Measurements from ENCODE around the gene MRPL41.
"Not testable (repeated sequence)": the region's sequence is repeated elsewhere in the genome, so short reads cannot be mapped to it uniquely, and the experiment has no call there.

Gene MRPL41

DNA sequence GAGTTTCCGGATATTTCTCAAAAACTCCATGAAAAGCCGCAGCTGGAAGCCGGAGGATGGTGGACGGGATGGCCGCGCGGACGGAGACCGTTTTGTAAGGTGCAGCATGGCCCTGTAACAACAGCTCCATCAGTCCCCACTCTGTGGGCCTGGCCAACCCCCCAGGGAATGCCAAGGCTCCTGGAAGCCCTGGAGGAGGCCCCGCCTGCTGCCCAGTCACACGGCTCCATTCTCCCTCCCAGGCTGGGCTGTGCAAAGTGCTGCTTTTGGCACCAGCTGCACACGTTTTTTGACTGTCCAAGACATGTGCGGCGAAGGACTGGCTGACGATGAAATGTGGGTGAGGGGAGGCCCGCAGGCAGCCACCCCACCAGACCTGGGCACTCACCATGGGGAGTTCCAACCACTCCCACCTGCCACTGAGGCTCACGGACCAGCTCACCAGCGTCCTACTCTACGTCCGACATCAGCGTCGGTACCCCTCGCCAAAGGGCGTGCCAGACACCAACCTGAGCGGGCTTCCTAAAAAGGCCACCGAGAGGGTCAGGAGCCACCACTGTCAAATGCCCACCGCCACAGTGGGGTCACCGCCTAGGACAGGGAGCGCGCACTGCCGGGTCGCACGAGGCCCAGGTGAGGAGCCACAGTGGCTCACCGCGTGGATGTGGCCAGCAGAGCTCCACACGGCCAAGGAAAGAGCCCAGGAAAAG, 28.8 kb upstream of the MRPL41 start:
- no peak for DNase-seq

DNA sequence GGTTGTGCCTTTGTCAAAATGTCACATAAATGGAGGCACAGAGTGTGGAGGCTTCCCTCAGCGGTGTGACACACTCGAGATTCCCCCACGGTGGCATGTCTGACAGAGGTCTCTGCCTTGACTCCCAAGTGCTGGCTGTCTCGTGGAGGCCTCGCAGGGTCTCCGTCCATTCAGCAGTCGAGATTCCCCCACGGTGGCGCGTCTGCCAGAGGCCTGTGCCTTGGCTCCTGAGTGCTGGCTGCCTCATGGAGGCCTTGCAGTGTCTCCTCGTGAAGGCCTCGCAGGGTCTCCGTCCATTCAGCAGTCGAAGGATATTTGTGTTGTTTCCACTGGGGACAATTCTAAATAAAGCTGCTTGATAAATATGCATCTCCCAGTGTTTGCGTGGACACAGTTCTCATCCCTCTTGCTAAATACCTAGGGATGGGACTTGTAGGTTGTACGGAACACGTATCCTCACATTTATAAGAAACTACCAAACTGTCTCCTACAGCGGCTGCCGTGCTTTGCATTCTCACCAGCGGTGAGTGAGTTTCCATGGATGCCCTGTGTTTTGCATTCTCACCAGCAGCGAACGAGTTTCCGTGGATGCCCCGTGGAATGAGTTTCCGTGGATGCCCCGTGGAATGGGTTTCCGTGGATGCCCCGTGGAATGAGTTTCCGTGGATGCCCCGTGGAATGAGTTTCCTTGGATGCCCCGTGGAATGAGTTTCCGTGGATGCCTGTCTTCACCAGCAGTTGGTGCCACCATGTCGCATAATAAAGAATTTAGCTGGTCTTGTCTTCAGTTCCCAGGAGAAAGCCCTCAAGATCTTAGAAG, 27.3 kb upstream of the MRPL41 start:
- no peak for DNase-seq

DNA sequence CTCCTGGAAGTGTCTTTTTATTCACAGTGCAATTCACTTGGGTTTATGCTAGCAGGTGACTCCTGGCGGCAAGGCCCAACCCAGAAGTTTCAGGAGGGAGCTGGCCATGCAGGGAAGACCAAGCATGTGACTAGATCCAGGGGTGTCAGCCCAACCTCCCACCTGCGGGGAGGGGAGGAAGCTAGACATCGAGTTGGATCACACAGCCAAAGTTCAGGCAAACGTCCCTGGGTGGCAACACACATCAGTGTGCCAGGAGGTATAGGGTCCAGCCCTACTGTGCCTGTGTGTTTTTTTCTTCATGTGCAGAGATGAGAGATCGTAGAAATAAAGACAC, 26.7 kb upstream of the MRPL41 start:
- DNase-seq: no peak

- DNase-seq: no peak
These were observed 21.3 kb upstream of the MRPL41 start for GRCh38 chr9:137530331-137530730.

- no peak for DNase-seq
These were observed 20.4 kb upstream of the MRPL41 start for GRCh38 chr9:137531099-137531765.

DNA sequence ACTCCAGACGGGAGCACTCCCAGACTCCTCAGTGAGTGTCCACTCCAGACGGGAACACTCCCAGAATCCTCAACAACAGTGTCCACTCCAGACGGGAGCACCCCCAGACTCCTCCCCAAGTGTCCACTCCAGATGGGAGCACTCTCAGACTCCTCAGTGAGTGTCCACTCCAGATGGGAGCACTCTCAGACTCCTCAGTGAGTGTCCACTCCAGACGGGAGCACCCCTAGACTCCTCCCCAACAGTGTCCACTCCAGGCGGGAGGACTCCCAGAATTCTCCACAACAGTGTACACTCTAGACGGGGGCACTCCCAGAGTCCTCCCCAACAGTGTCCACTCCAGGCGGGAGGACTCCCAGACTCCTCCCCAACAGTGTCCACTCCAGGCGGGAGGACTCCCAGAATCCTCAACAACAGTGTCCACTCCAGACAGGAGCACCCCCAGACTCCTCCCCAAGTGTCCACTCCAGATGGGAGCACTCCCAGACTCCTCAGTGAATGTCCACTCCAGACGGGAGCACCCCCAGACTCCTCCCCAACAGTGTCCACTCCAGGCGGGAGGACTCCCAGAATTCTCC, 18.7 kb upstream of the MRPL41 start:
- DNase-seq: not testable (repeated sequence)

GRCh38 chr9:137534256-137535119, 17.2 kb upstream of the MRPL41 start:
- peak; percentile 36 for DNase-seq

DNA sequence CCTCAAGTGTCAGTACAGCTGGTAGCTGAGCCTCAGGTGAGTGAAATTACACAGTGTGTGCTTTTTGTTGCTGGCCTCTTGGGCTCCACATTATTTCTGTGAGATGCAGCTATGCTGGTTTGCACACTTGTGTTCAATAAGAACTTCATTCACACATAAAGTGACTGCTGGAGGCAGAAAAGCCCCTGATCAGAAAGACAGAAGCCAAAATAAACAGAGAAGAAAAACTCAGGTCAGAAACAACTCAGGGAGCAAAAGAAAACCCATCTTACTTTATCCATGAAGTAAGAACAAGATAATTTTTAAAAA, 16.6 kb upstream of the MRPL41 start:
- DNase-seq: no peak

DNA sequence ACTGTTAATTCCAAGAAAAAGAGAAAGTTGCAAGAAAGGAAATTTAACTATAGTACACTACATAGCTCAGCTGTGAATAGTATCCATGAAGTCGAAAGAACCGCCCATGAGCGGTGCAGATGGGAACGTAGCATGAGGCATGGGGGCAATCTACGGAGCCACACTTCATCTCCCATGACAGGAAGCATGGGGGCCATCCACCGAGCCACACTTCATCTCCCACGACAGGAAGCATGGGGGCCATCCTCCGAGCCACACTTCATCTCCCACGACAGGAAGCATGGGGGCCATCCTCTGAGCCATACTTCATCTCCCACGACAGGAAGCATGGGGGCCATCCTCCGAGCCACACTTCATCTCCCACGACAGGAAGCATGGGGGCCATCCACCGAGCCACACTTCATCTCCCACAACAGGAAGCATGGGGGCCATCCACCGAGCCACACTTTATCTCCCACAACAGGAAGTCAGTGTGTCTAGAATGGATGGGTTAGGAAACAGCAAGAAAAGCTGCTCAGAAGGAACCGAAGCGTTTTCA, 15.0 kb upstream of the MRPL41 start:
- not testable (repeated sequence) for DNase-seq

GRCh38 chr9:137538058-137538457, 13.6 kb upstream of the MRPL41 start:
- DNase-seq: no peak

- no peak for DNase-seq
These were observed 11.1 kb upstream of the MRPL41 start for GRCh38 chr9:137540536-137540935.

DNA sequence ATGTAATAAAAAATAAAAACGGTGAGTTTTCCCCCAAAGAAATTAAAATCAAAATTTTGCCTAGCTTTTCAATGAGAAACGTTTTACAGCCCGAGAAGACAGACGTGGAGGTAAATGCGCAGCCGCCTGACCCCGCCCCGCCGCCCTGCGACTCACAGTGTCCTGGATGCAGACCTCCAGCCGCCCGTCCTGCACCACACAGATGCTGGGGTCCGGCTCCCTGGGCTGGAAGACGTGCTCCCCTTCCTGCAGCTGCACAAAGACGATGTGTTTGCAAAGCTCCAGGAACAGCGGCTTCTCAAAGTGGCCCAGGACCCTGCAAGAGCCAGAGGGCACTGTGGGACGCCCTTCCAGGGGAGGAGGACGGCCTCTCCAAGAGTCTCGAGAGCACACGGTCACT, 9.2 kb upstream of the MRPL41 start:
- no peak for DNase-seq

- DNase-seq: no peak
These were observed 8.3 kb upstream of the MRPL41 start for GRCh38 chr9:137543237-137543963.

- no peak for DNase-seq
These were observed 7.4 kb upstream of the MRPL41 start for GRCh38 chr9:137544176-137544760.

- DNase-seq: no peak
These were observed 6.6 kb upstream of the MRPL41 start for GRCh38 chr9:137545123-137545522.

DNA sequence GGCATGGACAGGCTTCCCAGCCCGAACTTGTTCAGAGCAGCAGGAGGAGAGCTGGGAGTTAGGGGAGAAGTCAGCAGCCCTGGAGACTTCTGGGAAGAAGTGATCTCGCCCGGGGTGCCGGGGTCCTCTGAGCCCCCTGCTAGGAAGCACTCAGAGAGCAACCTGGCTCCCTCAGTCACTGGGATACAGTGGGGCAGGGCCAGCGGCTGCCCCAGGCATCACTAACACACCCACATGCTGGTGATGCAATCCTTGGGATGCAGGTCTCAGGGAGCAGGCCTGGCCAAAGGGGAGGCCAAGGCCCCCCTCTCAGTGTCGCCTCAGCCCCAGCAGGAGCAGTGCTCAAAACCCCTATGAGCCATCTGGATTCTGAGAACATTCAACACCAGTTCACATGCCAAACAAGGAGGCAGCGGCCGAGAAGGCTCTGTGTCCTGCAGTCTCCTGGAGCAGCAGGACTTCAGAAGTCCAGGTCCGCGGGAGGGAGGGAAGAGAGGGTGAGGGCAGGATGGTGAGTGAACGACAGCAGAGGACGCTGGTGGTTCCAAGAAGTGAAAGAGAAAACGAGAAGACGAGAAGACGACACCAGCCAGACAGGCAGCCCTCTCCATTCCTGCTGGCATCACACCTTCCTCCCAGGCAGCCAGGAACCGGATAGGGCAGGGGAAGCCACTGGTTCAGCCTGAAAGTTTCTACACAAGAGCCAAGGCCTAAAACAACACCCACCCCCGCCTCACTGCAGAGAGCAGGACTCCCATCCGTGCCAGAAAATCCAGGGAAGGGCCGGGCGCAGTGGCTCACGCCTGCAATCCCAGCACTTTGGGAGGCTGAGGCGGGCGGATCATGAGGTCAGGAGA, 3.8 kb upstream of the MRPL41 start:
- no peak for DNase-seq

GRCh38 chr9:137550231-137550621, 1.5 kb upstream of the MRPL41 start, which contains the start of gene PNPLA7:
Gene PNPLA7 (minus strand): TSS chr9:137550402. CDS start chr9:137550197, 205 bp downstream.
- peak; percentile 36 for DNase-seq

GRCh38 chr9:137550958-137551263, 768 bp upstream of the MRPL41 start:
- DNase-seq: not testable (repeated sequence)

DNA sequence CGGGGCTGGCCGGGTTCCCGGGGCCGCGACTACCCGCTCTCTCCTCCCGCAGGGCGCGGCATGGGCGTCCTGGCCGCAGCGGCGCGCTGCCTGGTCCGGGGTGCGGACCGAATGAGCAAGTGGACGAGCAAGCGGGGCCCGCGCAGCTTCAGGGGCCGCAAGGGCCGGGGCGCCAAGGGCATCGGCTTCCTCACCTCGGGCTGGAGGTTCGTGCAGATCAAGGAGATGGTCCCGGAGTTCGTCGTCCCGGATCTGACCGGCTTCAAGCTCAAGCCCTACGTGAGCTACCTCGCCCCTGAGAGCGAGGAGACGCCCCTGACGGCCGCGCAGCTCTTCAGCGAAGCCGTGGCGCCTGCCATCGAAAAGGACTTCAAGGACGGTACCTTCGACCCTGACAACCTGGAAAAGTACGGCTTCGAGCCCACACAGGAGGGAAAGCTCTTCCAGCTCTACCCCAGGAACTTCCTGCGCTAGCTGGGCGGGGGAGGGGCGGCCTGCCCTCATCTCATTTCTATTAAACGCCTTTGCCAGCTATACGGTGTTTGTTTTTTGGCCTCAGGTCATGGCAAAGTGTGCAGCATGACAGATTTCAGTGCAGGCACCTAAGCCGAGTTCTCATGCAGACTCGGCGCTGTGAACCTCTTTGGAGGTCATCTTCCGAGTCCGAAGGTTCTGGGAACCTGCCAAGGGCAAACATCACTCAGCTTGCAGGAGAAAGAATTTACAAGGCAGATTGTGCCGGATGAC, 516 bp downstream of the MRPL41 start:
- no peak for DNase-seq

- not testable (repeated sequence) for DNase-seq
These were observed 2.0 kb downstream of the MRPL41 start for GRCh38 chr9:137553654-137554053.
